ENCODE measurements around the gene HIBCH. TPM values are rescaled to one million over a fixed set of nuclear protein-coding genes. Genes with fewer than 3 reads are reported as not detected.

The HIBCH gene
- total RNA-seq, 1 experiment from 2014 or later = 26.5 TPM

- TF ChIP-seq CREM (CRISPR knock-in tag; IDR thresholded peaks at IDR 0.05) (no peak), USF2 (CRISPR knock-in tag; IDR thresholded peaks at IDR 0.05) (no peak), ZNF425 (CRISPR knock-in tag; conservative IDR thresholded peaks at IDR 0.05) (no peak), OVOL2 (CRISPR knock-in tag; IDR thresholded peaks at IDR 0.05; ENCODE audit: borderline replicate concordance) (no peak), ESRRA (CRISPR knock-in tag; IDR thresholded peaks at IDR 0.05; ENCODE audit: borderline replicate concordance) (no peak), GTF2I (CRISPR knock-in tag; conservative IDR thresholded peaks at IDR 0.05) (no peak), ERG (CRISPR knock-in tag; IDR thresholded peaks at IDR 0.05) (no peak), GABPB1 (CRISPR knock-in tag; IDR thresholded peaks at IDR 0.05) (no peak), NR2C2 (CRISPR knock-in tag; IDR thresholded peaks at IDR 0.05) (no peak), ATF3 (CRISPR knock-in tag; conservative IDR thresholded peaks at IDR 0.05) (no peak), JUN (CRISPR knock-in tag; IDR thresholded peaks at IDR 0.05) (no peak), MLX (CRISPR knock-in tag; IDR thresholded peaks at IDR 0.05) (no peak), ZNF671 (CRISPR knock-in tag; IDR thresholded peaks at IDR 0.05) (no peak), NFATC4 (CRISPR knock-in tag; IDR thresholded peaks at IDR 0.05) (no peak), ZNF138 (CRISPR knock-in tag; conservative IDR thresholded peaks at IDR 0.05) (no peak), ATF2 (CRISPR knock-in tag; IDR thresholded peaks at IDR 0.05; ENCODE audit: borderline replicate concordance, low read depth) (no peak), PRRX2 (CRISPR knock-in tag; IDR thresholded peaks at IDR 0.05) (no peak), NFYB (CRISPR knock-in tag; conservative IDR thresholded peaks at IDR 0.05; ENCODE audit: low read depth) (no peak)
- Mint-ChIP-seq H3K9me3 (peaks cover 11% of the 10 kb centered on the region), H3K36me3 (no peaks in the 10 kb centered on the region), H3K27me3 (ENCODE audit: low read depth) (peaks cover 18% of the 10 kb centered on the region), H3K4me3 (no peak overlapping the region), H3K4me1 (peaks cover 8% of the 10 kb centered on the region), H3K27ac (no peak overlapping the region)
- no peak for ATAC-seq
- ChIA-PET CTCF (interaction anchor here (0.6 kb wide), 1 partner anchor 142 kb away, joined by 3 read pairs; the partner anchor contains the start of gene HIBCH), POLR2A (no interaction called here)
- no peak for DNase-seq (ENCODE audit: low spot score)
Measured at GRCh38 chr2:190177249-190178040, 142.2 kb downstream of the HIBCH start.

GRCh38 chr2:190173392-190173791 is 146.2 kb downstream of the HIBCH start:
- POLR2A ChIA-PET = no interaction called here
- no peak for DNase-seq (ENCODE audit: low spot score)
- CTCF ChIA-PET = interaction anchor here (0.6 kb wide), 1 partner anchor 337 kb away, joined by 4 read pairs; no protein-coding TSS in a partner anchor
- no peak for TF ChIP-seq ERG (CRISPR knock-in tag; IDR thresholded peaks at IDR 0.05)
- no peak for TF ChIP-seq IRF2 (CRISPR knock-in tag; IDR thresholded peaks at IDR 0.05; ENCODE audit: borderline replicate concordance, low read depth)
- TF ChIP-seq EMX1 (CRISPR knock-in tag; IDR thresholded peaks at IDR 0.05) = no peak
- no peak for TF ChIP-seq ZBTB21 (CRISPR knock-in tag; IDR thresholded peaks at IDR 0.05; ENCODE audit: borderline replicate concordance)
- no peak for TF ChIP-seq E2F5 (CRISPR knock-in tag; IDR thresholded peaks at IDR 0.05)
- TF ChIP-seq TP53 (CRISPR knock-in tag; IDR thresholded peaks at IDR 0.05) = no peak
- no peak for TF ChIP-seq KAT7 (CRISPR knock-in tag; IDR thresholded peaks at IDR 0.05; ENCODE audit: borderline replicate concordance)
- TF ChIP-seq MYBL2 (CRISPR knock-in tag; IDR thresholded peaks at IDR 0.05) = no peak
- no peak for TF ChIP-seq NR1H2 (CRISPR knock-in tag; IDR thresholded peaks at IDR 0.05)
- no peak for TF ChIP-seq CREM (CRISPR knock-in tag; IDR thresholded peaks at IDR 0.05)
- no peak for TF ChIP-seq ZNF416 (CRISPR knock-in tag; IDR thresholded peaks at IDR 0.05)
- TF ChIP-seq ATF1 (CRISPR knock-in tag; IDR thresholded peaks at IDR 0.05) = no peak

More at GRCh38 chr2:190173392-190173791, 146.2 kb downstream of the HIBCH start:
- no peak overlapping the region for H3K4me3 Mint-ChIP-seq
- peaks cover 5% of the 10 kb centered on the region for H3K36me3 Mint-ChIP-seq
- H3K27ac Mint-ChIP-seq = no peak overlapping the region
- no peaks in the 10 kb centered on the region for H3K27me3 Mint-ChIP-seq (ENCODE audit: low read depth)
- peaks cover 3% of the 10 kb centered on the region; the same call in 1 of the 2 replicates for H3K4me1 Mint-ChIP-seq
- ATAC-seq = no peak
- H3K9me3 Mint-ChIP-seq = peaks cover 19% of the 10 kb centered on the region
